Lower leg skin (tissue), 3 donors: Measurements from ENCODE around the gene TIAM2.

Experiments
- CTCF ChIP-seq, 3 donors: fragments of 450-650 bp; IDR thresholded peaks; one replicate each; pipeline ENCODE4 v1.5.1; 2016; ENCODE audit warnings: antibody characterized with exemption in 3 of 3, mild to moderate bottlenecking in 3 of 3, moderate library complexity in 2 of 3
- POLR2A ChIP-seq, 2 donors: fragments of 450-650 bp; IDR thresholded peaks; one replicate each; pipeline ENCODE4 v1.6.1; 2016 to 2017; ENCODE audit warnings: antibody characterized with exemption in 2 of 2, mild to moderate bottlenecking in 1 of 2, moderate library complexity in 1 of 2

- TF ChIP-seq CTCF (IDR thresholded peaks at IDR 0.05) (no peak), POLR2A (IDR thresholded peaks at IDR 0.05) (no peak)
These were observed 89.5 kb downstream of the TIAM2 start for GRCh38 chr6:155084431-155085123.
